ENCODE data around the gene MBIP.

MBIP gene

DNA sequence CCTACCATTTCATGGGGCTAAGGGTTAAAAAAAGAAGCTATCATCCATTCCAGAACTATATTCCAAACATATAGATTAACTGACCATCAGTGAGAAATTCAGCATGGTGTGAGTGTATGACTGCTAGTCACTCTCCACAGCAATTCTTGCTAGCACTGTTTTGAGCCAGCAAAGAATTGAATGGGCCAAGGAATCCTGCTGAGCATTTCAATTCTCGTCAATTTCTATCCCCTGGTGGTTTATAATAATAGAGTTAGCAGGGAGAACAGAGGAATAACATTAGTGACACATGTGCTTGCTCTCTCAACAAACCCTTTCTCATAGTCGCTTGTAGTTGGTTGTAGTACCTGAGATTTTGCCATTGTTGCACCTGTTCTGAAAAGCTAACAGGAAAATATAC lies 7.2 kb downstream of the MBIP start:
- no peak for DNase-seq (ENCODE audit: low read depth)

DNA sequence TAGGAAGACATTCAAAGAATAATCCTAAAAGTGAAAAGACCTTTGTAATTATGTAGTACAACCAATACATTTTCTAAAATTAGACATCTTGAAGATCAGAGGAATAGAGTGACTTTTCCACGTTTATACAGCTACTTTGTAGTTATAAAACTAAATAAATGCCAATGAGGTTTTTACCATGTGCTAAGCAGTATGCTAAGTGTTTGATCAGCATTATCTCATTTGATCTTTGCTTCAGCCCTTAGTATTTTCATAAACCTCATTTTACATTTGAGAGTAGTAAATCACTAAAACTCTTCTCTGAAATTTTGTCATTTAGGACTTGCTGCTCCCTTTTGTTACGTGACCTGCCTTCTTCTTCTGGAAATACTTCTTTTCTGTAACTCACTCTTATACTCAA lies 13.6 kb downstream of the MBIP start:
- DNase-seq (ENCODE audit: low read depth) = no peak

- DNase-seq (ENCODE audit: low read depth) = no peak
Measured at GRCh38 chr14:36304895-36305294, 15.5 kb downstream of the MBIP start.

GRCh38 chr14:36303960-36304359 lies 16.5 kb downstream of the MBIP start:
- DNase-seq (ENCODE audit: low read depth) = no peak

DNA sequence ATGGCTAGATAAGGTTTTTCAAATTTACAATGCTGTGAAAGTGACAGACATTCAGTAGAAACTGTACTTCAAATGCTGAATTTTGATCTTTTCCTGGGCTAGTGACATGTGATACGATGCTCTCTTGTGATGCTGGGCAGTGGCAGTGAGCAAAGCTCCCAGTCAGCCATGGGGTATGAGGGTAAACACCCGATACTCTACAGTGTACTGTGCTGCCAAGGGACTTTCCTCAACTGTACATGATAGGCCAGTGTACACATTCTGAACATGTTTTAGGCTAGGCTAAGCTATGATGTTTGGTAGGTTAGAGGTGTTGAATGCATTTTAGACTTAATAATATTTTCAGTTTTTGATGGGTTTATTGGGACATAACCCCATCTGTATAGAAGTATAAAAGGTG lies 17.6 kb downstream of the MBIP start:
- no peak for DNase-seq (ENCODE audit: low read depth)

GRCh38 chr14:36301159-36301558 lies 19.3 kb downstream of the MBIP start:
- DNase-seq (ENCODE audit: low read depth) = no peak

DNA sequence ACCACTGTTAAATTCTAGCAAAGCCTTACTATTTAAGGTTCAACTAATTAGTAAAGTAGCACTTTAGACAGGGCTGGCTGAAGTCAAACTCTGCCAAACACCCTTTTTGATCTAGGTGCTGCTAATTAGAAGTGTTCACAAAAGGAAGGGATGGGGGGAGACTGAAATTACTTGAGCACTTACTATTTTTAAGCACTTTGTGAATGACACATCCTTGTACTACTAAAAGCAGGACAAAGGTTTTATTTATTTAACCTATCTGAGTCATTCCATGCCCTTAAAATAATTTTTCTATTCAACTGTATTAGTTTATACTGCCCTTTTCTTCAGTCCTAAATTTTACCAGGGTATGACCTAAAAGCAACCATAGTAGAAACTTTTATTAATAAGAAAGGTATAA lies 20.1 kb downstream of the MBIP start:
- no peak for DNase-seq (ENCODE audit: low read depth)

- DNase-seq (ENCODE audit: low read depth) = no peak
Measured at GRCh38 chr14:36295642-36296627, 24.5 kb downstream of the MBIP start.

DNA sequence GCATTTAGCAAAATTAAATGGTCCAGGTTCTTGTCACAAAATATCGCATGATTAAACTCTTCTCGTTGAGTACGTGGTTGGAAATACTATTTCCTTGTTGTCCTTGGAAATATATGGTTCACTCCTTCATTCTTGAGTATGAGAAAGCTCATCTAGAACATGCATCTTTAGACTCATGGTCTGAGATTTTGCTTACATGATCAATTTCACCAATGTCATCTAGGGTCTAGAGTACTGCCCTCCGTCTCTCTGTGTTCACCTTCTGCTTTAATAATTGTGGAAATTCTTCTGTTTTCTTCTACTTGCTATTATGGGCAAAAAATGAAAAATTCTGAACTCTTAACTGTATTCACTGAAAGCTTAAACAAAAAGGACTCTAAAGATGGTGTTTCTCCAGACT lies 25.9 kb downstream of the MBIP start:
- no peak for DNase-seq (ENCODE audit: low read depth)

DNA sequence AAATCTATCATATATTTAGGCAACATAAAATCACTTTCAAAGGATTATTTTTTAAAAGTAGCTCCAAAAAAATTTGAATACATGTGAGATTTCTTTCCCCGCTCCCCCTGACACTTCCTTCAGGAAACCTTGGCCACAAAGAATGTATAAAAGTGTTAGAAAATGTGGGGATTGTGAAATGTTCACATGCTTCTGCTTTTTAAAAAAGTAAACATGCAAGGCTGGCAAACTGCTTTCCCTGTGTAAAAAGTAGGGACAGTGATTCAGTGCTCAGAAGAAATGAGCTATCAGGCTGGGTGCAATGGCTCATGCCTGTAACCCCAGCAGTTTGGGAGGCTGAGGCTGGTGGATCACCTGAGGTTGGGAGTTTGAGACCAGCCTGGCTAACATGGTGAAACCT lies 26.6 kb downstream of the MBIP start:
- DNase-seq (ENCODE audit: low read depth) = no peak

- DNase-seq (ENCODE audit: low read depth) = no peak
Measured at GRCh38 chr14:36289954-36290353, 30.5 kb downstream of the MBIP start.

DNA sequence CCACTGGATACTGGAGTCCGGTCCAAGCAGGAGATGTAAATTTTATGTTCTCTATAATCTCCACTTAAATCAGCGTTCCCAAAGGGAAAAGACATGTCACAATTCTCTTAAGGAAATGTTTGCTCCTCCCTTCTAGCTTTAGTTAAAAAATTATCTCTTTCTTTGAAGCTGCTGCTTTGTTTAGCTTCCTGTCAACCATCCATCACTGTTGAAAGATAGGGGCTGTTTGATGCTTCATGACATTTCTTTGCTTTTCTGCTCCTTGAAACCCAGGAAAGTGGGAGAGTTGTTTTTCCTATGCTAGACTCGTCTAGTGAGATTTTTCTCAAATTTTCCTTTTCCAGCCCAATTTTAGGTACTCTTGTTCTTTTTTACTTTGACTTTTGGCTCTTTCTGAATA lies 31.9 kb downstream of the MBIP start:
- DNase-seq (ENCODE audit: low read depth) = no peak

- no peak for DNase-seq (ENCODE audit: low read depth)
Measured at GRCh38 chr14:36284971-36285595, 35.4 kb downstream of the MBIP start.

GRCh38 chr14:36281309-36281708 lies 39.1 kb downstream of the MBIP start:
- no peak for DNase-seq (ENCODE audit: low read depth)

- no peak for DNase-seq (ENCODE audit: low read depth)
Measured at GRCh38 chr14:36279306-36280190, 40.9 kb downstream of the MBIP start.

GRCh38 chr14:36275741-36276140 lies 44.7 kb downstream of the MBIP start:
- DNase-seq (ENCODE audit: low read depth) = no peak

- no peak for DNase-seq (ENCODE audit: low read depth)
Measured at GRCh38 chr14:36271939-36272907, 48.2 kb downstream of the MBIP start.

- no peak for DNase-seq (ENCODE audit: low read depth)
Measured at GRCh38 chr14:36271222-36271621, 49.2 kb downstream of the MBIP start.

- DNase-seq (ENCODE audit: low read depth) = no peak
Measured at GRCh38 chr14:36270191-36270590, 50.2 kb downstream of the MBIP start.

DNA sequence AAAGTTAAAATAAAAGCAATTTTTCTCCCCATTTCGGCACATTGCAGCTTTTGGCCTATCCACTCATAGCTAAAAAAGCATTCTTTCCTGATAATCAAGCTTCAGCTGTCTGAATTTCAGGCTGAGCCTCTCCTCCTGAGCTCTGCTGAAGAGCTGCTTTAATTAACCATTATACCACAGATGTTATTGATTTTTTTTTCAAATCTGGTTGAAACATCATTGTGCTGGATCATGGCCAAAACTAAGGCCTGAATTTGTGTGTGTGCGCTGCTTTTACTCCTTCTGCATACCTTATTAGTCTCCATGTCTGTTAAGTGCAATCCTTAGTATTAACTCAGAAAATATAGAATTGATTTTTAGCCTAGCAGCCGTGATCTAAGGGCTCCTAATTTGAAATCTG lies 52.3 kb downstream of the MBIP start:
- DNase-seq (ENCODE audit: low read depth) = no peak

DNA sequence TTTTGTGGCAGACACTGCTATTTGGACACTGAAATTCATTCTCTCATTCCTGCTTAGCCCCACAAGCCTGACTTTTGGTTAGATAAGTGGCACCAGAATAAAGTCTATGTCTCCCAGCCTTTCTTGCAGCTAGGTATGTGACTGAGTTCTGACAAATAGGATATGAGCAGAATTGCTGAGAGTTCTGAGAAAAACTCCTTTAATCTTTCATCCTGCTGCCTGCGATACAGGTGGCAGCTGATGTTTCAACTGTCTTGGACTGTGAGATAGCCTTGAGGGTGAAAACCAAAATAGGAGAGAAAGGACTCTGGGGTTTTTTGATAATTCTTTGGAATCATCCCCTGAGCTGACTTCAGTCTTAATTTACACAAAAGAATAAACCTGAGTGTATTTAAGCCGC lies 55.8 kb downstream of the MBIP start:
- DNase-seq (ENCODE audit: low read depth) = no peak

All from stimulated activated CD8-positive, alpha-beta memory T cell treated with anti-CD3 and anti-CD28 coated beads, Interleukin-12 subunit alpha, Interleukin-12 subunit beta, amount 100 ng/mL, for 1 hour (primary cell).